A549 (cell line): ENCODE data around the gene ZNF502. TPM values are rescaled to one million over a fixed set of nuclear protein-coding genes. Genes with fewer than 3 reads are reported as not detected.

ENCODE experiments used
- ATAC-seq, 2 experiments: fragments of 200-7000 bp in 1 of 2; fragments of >200 bp in 1 of 2; cut with Nextera tagmentation in 1 of 2; cut with Tn5 transposase in 1 of 2; 3 replicates each; pipeline versions ENCODE4 v1.8.0 to v1.9.1; 2018 to 2020; ENCODE audit warnings: mild to moderate bottlenecking in 1 of 2, moderate library complexity in 1 of 2
- CTCF ChIA-PET: fragments of 300-600 bp; sonication (Branson Sonifier 250); formaldehyde crosslinking; extraction: SDS; loops from one replicate; lab custom pipeline; 2021; ENCODE audit warnings: antibody characterized with exemption, inconsistent platforms; lab: Yijun Ruan, JAX
- POLR2A ChIA-PET: fragments of 350-600 bp; formaldehyde crosslinking; extraction: SDS; loops from one replicate; lab custom pipeline; 2021; ENCODE audit warnings: antibody characterized with exemption, inconsistent platforms; lab: Yijun Ruan, JAX
- DNase-seq, 2 experiments: peaks; one replicate each; pipeline versions ENCODE4 v3.0.0 to v3.0.0-alpha.2; 2011 to 2016; ENCODE audit warnings: low read depth in 1 of 2, low spot score in 1 of 2
- FAIRE-seq: peaks from 2 replicates; lab custom pipeline; 2011; peaks lifted over from hg19 to GRCh38; lab: Jason Lieb, UNC
- H3K27ac ChIP-seq, 2 experiments: fragments of >200 bp; sonication (Bioruptor Twin); formaldehyde crosslinking; 3 replicates each; pipeline ENCODE4 v1.5.1; 2016 to 2017
- H3K4me1 ChIP-seq: fragments of >200 bp; sonication (Bioruptor Twin); formaldehyde crosslinking; 3 replicates; pipeline ENCODE4 v1.6.1; 2016
- H3K4me2 ChIP-seq: fragments of >200 bp; sonication (Bioruptor Twin); formaldehyde crosslinking; 3 replicates; pipeline ENCODE4 v1.6.1; 2016
- H3K4me3 ChIP-seq: fragments of >200 bp; sonication (Bioruptor Twin); formaldehyde crosslinking; 3 replicates; pipeline ENCODE4 v1.5.1; 2016
- H3K9me3 ChIP-seq: fragments of >200 bp; sonication (Bioruptor Twin); formaldehyde crosslinking; 3 replicates; pipeline ENCODE4 v1.6.1; 2016
- CBX2 ChIP-seq: fragments of 200-600 bp; sonication (generic); IDR thresholded peaks from 2 replicates; pipeline ENCODE4 v1.6.1; 2016; ENCODE audit warnings: low read depth, mild to moderate bottlenecking, borderline replicate concordance
- CBX8 ChIP-seq: fragments of 200-600 bp; sonication (generic); IDR thresholded peaks from 2 replicates; pipeline ENCODE4 v1.6.1; 2016
- CEBPB ChIP-seq, 2 experiments: fragments of >200 bp in 1 of 2; sonication (Bioruptor Twin) in 1 of 2; formaldehyde crosslinking in 1 of 2; IDR thresholded peaks; 2 replicates each; pipeline ENCODE4 v1.6.1; 2012 to 2016
- CHD2 ChIP-seq: fragments of 150-350 bp; IDR thresholded peaks from 2 replicates; pipeline ENCODE4 v1.6.1; 2014; ENCODE audit warnings: low read length; ENCODE audit not compliant: partially characterized antibody
- HOXB5 ChIP-seq: fragments of 250-450 bp; sonication (Bioruptor Pico); IDR thresholded peaks from 2 replicates; pipeline ENCODE4 v1.5.0; 2020; ENCODE audit warnings: mild to moderate bottlenecking, moderate library complexity
- KDM1A ChIP-seq: fragments of 200-600 bp; sonication (generic); IDR thresholded peaks from 2 replicates; pipeline ENCODE4 v1.6.1; 2016; ENCODE audit warnings: low read depth, mild to moderate bottlenecking
- MAFK ChIP-seq: fragments of 450-650 bp; IDR thresholded peaks from 2 replicates; pipeline ENCODE4 v1.6.1; 2014; ENCODE audit not compliant: partially characterized antibody
- NR3C1 ChIP-seq: fragments of >200 bp; sonication (Bioruptor Twin); formaldehyde crosslinking; IDR thresholded peaks from 3 replicates; pipeline ENCODE4 v1.6.1; 2017
- RAD21 ChIP-seq, 2 experiments: fragments of >200 bp in 1 of 2; sonication (Bioruptor Twin) in 1 of 2; formaldehyde crosslinking in 1 of 2; IDR thresholded peaks in 1 of 2; conservative IDR thresholded peaks in 1 of 2; 2 replicates in 1 of 2; 3 replicates in 1 of 2; pipeline ENCODE4 v1.6.1; 2012 to 2018; ENCODE audit warnings: inconsistent platforms in 1 of 2
- RCOR1 ChIP-seq: fragments of 150-350 bp; IDR thresholded peaks from 2 replicates; pipeline ENCODE4 v1.6.1; 2014; ENCODE audit warnings: antibody characterized with exemption, low read length, low read depth
- RFX5 ChIP-seq: fragments of 450-650 bp; IDR thresholded peaks from 2 replicates; pipeline ENCODE4 v1.7.1; 2014; ENCODE audit warnings: antibody characterized with exemption, mild to moderate bottlenecking, moderate library complexity
- RNF2 ChIP-seq: fragments of 200-600 bp; sonication (generic); IDR thresholded peaks from 2 replicates; pipeline ENCODE4 v1.6.1; 2016; ENCODE audit warnings: low read depth, mild to moderate bottlenecking, antibody characterized with exemption, moderate library complexity, borderline replicate concordance
- SMC3 ChIP-seq: fragments of >200 bp; sonication (Bioruptor Twin); formaldehyde crosslinking; IDR thresholded peaks from 3 replicates; pipeline ENCODE4 v1.6.1; 2018; ENCODE audit warnings: inconsistent platforms
- ZFP36 ChIP-seq: fragments of 450-650 bp; IDR thresholded peaks from 2 replicates; pipeline ENCODE4 v1.6.1; 2014; ENCODE audit warnings: borderline replicate concordance; ENCODE audit not compliant: partially characterized antibody
- ZNF302 ChIP-seq: fragments of 250-450 bp; sonication (Bioruptor Pico); IDR thresholded peaks from 2 replicates; pipeline ENCODE4 v1.9.0; 2021; ENCODE audit warnings: inconsistent platforms, mild to moderate bottlenecking, moderate library complexity
- WGBS: methylation state at CpG from one replicate; pipeline ENCODE4 v1.1.6; 2017; ENCODE audit errors: missing lambda C conversion rate; 5-methylcytosine and 5-hydroxymethylcytosine counted together
- polyA plus RNA-seq, 4 experiments: library from polyadenylated mRNA; depleted of rRNA in 3 of 4; stranded (reverse); fragments of >200 nt; fragmentation: RNase III in 1 of 4; extraction: RNeasy Plus Mini Kit Qiagen cat#74134 plus additional on column Dnase treatment in 1 of 4; gene quantifications; 2 replicates in 3 of 4; 3 replicates in 1 of 4; pipeline ENCODE4 v1.2.3, GENCODE V29; 2011 to 2017
- TF ChIP-seq, protein P1 (sequence below): fragments of >200 bp; sonication (Bioruptor Twin); formaldehyde crosslinking; IDR thresholded peaks from 2 replicates; pipeline ENCODE4 v1.6.1; 2016
- TF ChIP-seq, protein P2 (sequence below): fragments of >200 bp; sonication (Bioruptor Twin); formaldehyde crosslinking; IDR thresholded peaks from 3 replicates; pipeline ENCODE4 v1.5.1; 2016
- TF ChIP-seq, protein P3 (sequence below): fragments of 250-450 bp; sonication (Bioruptor Pico); IDR thresholded peaks from 2 replicates; pipeline ENCODE4 v1.5.0; 2021; ENCODE audit warnings: mild to moderate bottlenecking, moderate library complexity, borderline replicate concordance
- TF ChIP-seq, protein P4 (sequence below): fragments of 200-600 bp; sonication (generic); IDR thresholded peaks from 2 replicates; pipeline ENCODE4 v1.6.1; 2016; ENCODE audit warnings: antibody characterized with exemption, mild to moderate bottlenecking, moderate library complexity

The ZNF502 gene
- polyA plus RNA-seq, 2 of the 4 experiments (the other 2 are of a cell fraction), result 1.5 to 3.3 TPM

DNA sequence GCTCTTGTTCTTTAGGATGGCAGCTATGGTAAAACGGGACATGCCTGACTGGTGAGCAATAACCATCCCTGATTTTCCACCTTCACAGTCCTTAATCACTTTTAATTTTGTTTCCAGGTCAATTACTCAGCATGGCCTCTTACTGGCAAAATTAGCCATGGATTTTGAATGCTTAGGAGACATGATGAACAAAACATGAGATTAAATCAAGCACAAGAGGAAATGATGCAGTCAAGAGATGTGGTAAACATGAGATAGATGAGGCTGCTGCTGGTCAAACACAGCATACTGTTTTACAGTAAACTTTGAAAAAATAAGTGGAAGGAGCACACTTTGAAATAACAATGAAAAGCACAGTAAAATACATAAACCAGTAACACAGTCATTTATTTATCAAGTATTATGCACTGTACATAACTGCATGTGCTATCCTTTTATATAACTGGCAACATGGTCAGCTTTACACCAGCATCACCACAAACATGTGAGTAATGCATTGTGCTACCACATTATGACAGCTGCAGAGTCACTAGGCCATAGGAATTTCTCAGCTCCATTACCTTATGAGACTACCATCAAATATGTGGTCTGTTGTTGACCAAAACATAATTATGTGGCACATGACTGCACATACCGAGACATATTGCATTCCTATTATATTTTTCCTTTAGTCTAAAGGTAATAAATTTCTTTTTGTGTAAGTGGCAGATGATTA is 30.1 kb upstream of the ZNF502 start:
- no peak overlapping the region for H3K4me3 ChIP-seq
- POLR2A ChIA-PET, result no interaction called here
- H3K4me1 ChIP-seq, result no peaks in the 10 kb centered on the region
- no peak overlapping the region for H3K4me2 ChIP-seq
- no peak for TF ChIP-seq ZNF302 (CRISPR knock-in tag)
- no peak for TF ChIP-seq NR3C1
- no peak for TF ChIP-seq RFX5
- no peak for TF ChIP-seq CBX2
- TF ChIP-seq RNF2, result no peak
- no peak for TF ChIP-seq KDM1A
- no peak for TF ChIP-seq CBX8
- no peak for TF ChIP-seq CHD2
- TF ChIP-seq, all 56 proteins: peak for 0
- CTCF ChIA-PET, result interaction anchor here (0.6 kb wide), 1 partner anchor 23 kb away, joined by 5 read pairs; no protein-coding TSS in a partner anchor
- ATAC-seq, result no peak
- no peak for DNase-seq
- FAIRE-seq, result no peak
- Histone ChIP-seq H3K27ac (no peak overlapping the region), H3K9me3 (peaks cover 9% of the 10 kb centered on the region; the same call in 2 of the 3 replicates)
- 2% methylated on average over 2 of the region's 2 CpGs for WGBS

DNA sequence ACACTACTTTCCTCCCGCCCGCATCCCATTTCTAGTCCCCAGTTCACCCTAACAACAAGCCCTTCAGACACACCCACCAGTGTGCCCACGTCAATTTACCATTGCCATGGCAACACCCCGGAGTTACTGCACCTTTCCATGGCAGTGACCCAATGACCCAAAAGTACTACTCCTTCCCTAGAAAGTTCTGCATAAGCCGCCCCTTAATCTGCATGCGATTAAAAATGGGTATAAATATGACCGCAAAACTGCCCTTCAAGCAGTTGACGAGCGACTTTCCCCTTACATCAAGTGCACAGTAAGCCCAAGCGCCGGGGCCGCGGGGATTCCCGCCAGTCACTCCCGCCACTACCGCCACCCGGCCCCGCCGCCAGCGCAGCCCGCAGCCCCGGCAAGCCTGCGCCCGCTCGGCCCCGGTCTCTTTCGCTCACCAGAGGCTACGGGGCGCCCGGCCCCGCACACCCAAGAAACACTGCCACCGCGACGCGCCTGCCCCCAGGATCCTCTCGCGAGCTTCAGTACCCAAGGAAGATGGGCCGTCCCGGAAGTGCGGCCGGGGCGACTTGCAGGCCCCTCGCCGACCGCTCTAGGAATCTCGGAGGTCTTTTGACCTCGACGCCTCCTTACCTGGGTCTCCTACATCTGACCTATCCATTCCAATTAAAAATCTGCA is 27.2 kb upstream of the ZNF502 start:
- ATAC-seq (no peak), FAIRE-seq (no peak), DNase-seq (no peak)
- Histone ChIP-seq H3K4me3 (no peak overlapping the region), H3K27ac (no peak overlapping the region), H3K4me2 (no peak overlapping the region), H3K4me1 (no peaks in the 10 kb centered on the region), H3K9me3 (peaks cover 9% of the 10 kb centered on the region; the same call in 2 of the 3 replicates)
- POLR2A ChIA-PET, result no interaction called here
- WGBS, result 58% methylated on average over 28 of the region's 48 CpGs
- TF ChIP-seq RCOR1, result no peak
- no peak for TF ChIP-seq ZFP36
- TF ChIP-seq, protein P1, sequence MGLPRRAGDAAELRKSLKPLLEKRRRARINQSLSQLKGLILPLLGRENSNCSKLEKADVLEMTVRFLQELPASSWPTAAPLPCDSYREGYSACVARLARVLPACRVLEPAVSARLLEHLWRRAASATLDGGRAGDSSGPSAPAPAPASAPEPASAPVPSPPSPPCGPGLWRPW, result no peak
- no peak for TF ChIP-seq RAD21 (conservative IDR thresholded peaks at IDR 0.05 in 1 of 2, IDR thresholded peaks at IDR 0.05 in 1 of 2)
- TF ChIP-seq SMC3, result no peak
- TF ChIP-seq HOXB5 (CRISPR knock-in tag), result no peak
- TF ChIP-seq, protein P2, sequence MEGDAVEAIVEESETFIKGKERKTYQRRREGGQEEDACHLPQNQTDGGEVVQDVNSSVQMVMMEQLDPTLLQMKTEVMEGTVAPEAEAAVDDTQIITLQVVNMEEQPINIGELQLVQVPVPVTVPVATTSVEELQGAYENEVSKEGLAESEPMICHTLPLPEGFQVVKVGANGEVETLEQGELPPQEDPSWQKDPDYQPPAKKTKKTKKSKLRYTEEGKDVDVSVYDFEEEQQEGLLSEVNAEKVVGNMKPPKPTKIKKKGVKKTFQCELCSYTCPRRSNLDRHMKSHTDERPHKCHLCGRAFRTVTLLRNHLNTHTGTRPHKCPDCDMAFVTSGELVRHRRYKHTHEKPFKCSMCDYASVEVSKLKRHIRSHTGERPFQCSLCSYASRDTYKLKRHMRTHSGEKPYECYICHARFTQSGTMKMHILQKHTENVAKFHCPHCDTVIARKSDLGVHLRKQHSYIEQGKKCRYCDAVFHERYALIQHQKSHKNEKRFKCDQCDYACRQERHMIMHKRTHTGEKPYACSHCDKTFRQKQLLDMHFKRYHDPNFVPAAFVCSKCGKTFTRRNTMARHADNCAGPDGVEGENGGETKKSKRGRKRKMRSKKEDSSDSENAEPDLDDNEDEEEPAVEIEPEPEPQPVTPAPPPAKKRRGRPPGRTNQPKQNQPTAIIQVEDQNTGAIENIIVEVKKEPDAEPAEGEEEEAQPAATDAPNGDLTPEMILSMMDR, result no peak
- TF ChIP-seq, protein P3, sequence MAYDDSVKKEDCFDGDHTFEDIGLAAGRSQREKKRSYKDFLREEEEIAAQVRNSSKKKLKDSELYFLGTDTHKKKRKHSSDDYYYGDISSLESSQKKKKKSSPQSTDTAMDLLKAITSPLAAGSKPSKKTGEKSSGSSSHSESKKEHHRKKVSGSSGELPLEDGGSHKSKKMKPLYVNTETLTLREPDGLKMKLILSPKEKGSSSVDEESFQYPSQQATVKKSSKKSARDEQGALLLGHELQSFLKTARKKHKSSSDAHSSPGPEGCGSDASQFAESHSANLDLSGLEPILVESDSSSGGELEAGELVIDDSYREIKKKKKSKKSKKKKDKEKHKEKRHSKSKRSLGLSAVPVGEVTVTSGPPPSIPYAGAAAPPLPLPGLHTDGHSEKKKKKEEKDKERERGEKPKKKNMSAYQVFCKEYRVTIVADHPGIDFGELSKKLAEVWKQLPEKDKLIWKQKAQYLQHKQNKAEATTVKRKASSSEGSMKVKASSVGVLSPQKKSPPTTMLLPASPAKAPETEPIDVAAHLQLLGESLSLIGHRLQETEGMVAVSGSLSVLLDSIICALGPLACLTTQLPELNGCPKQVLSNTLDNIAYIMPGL (CRISPR knock-in tag), result no peak
- CTCF ChIA-PET, result no interaction called here

DNA sequence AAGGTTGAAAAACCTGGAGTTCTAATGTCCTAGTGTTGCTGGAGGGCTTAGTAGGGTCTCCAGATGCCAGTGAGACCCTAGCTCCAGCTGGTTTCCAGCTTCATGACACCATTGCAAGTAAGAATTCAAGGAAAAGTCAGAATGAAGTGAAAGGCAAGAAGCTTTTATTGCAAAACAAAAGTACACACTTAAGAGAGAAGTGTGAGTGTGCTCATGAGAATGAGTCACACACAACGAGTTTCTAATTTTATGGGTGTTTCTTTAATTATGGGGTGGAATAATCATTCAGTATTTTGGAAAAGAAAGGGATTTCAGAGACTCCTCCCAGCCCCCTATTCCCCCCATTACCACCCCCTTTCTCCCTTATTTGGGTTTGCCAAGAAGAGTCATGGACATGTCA is 24.6 kb upstream of the ZNF502 start:
- ChIA-PET POLR2A (no interaction called here), CTCF (no interaction called here)
- H3K9me3 ChIP-seq, result peaks cover 3% of the 10 kb centered on the region; the same call in 2 of the 3 replicates
- FAIRE-seq, result no peak
- no peak overlapping the region for H3K4me3 ChIP-seq
- H3K27ac ChIP-seq, result no peak overlapping the region
- no peak overlapping the region for H3K4me2 ChIP-seq
- no peak for DNase-seq
- 0% methylated on average over 1 of the region's 1 CpG for WGBS
- TF ChIP-seq MAFK, result no peak
- no peak for TF ChIP-seq RFX5
- no peak for TF ChIP-seq CEBPB (IDR thresholded peaks at IDR 0.05)
- TF ChIP-seq, protein P4, sequence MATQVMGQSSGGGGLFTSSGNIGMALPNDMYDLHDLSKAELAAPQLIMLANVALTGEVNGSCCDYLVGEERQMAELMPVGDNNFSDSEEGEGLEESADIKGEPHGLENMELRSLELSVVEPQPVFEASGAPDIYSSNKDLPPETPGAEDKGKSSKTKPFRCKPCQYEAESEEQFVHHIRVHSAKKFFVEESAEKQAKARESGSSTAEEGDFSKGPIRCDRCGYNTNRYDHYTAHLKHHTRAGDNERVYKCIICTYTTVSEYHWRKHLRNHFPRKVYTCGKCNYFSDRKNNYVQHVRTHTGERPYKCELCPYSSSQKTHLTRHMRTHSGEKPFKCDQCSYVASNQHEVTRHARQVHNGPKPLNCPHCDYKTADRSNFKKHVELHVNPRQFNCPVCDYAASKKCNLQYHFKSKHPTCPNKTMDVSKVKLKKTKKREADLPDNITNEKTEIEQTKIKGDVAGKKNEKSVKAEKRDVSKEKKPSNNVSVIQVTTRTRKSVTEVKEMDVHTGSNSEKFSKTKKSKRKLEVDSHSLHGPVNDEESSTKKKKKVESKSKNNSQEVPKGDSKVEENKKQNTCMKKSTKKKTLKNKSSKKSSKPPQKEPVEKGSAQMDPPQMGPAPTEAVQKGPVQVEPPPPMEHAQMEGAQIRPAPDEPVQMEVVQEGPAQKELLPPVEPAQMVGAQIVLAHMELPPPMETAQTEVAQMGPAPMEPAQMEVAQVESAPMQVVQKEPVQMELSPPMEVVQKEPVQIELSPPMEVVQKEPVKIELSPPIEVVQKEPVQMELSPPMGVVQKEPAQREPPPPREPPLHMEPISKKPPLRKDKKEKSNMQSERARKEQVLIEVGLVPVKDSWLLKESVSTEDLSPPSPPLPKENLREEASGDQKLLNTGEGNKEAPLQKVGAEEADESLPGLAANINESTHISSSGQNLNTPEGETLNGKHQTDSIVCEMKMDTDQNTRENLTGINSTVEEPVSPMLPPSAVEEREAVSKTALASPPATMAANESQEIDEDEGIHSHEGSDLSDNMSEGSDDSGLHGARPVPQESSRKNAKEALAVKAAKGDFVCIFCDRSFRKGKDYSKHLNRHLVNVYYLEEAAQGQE, result no peak
- H3K4me1 ChIP-seq, result no peaks in the 10 kb centered on the region
- no peak for ATAC-seq
